GM12874 (cell line): ENCODE results near the gene SMARCA2.

Experiments used
- TF ChIP-seq, protein P1 (sequence below): IDR thresholded peaks from 2 replicates; pipeline ENCODE4 v1.5.1; 2011; ENCODE audit warnings: low read depth, mild to moderate bottlenecking, control low read depth, low read length, moderate library complexity; ENCODE audit not compliant: insufficient read depth

SMARCA2 gene

DNA sequence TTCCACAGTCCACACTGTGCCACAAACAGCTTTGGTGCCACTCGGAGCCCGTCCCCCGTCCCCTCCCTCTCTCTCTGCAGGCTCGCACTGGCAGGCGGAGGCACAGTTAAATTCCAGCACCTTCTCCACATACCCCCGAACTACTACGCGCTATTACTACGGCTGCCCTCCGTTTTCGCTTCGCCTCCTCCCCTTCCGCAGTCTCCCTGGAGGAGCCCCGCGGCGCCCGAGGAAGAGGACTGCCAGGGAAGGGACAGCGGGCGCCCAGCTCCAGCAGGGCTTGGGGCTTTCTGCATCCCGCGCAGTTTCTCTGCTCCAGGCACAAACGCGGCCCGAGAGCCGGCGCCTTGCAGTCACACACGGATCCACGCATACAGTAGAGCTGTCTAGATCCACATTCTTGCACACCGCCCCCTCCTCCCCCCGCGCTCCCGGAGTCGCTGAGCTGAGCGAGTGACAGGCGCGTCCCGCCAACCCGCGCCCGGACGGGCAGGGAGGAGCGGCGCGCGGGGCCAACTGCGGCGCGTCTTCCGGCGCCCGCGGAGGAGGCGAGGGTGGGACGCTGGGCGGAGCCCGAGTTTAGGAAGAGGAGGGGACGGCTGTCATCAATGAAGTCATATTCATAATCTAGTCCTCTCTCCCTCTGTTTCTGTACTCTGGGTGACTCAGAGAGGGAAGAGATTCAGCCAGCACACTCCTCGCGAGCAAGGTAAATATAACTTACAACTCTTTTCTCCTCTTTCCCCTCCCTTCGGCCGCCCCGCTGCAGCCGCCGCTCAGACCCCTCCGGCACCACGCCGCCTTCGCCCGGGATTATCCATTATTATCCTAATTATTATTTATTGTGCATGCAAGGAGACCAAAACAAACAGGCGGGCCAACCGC lies at the start of gene SMARCA2:
Gene SMARCA2, plus strand, starts transcription at position 652 of the 885 bp plus-strand sequence. CDS start 13,676 bp downstream, outside the sequence.
- TF ChIP-seq, protein P1, sequence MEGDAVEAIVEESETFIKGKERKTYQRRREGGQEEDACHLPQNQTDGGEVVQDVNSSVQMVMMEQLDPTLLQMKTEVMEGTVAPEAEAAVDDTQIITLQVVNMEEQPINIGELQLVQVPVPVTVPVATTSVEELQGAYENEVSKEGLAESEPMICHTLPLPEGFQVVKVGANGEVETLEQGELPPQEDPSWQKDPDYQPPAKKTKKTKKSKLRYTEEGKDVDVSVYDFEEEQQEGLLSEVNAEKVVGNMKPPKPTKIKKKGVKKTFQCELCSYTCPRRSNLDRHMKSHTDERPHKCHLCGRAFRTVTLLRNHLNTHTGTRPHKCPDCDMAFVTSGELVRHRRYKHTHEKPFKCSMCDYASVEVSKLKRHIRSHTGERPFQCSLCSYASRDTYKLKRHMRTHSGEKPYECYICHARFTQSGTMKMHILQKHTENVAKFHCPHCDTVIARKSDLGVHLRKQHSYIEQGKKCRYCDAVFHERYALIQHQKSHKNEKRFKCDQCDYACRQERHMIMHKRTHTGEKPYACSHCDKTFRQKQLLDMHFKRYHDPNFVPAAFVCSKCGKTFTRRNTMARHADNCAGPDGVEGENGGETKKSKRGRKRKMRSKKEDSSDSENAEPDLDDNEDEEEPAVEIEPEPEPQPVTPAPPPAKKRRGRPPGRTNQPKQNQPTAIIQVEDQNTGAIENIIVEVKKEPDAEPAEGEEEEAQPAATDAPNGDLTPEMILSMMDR, result no peak

DNA sequence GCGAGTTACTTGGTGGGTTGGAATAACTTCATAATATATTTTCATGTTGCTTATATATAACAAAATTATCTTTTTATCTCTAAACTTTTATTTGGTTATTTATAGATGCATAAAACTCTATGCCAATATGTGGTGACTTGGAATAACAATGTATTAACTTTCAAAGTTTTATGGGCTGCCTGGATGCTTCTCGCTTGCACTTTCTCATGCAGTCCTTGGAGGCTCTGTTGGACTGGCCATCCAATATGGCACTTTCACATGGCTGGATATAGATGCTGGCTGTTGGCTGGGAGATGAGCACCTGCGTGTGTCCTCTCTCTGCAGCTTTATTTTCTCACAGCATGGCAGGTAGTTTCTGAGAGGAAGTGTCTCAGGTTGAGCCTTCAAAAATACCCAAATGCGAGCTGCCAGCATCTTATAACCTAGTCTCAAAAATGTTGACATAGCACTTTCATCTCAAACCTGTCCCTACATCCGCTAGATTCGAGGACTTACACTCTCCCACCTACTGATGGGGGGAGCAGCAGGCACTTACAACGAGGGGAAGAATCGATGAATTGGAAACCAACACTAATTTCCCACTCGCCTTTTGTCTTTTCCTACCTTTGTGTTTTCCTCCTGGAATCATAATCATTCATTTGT lies 48.3 kb upstream of the SMARCA2 start:
- TF ChIP-seq, protein P1, result no peak

DNA sequence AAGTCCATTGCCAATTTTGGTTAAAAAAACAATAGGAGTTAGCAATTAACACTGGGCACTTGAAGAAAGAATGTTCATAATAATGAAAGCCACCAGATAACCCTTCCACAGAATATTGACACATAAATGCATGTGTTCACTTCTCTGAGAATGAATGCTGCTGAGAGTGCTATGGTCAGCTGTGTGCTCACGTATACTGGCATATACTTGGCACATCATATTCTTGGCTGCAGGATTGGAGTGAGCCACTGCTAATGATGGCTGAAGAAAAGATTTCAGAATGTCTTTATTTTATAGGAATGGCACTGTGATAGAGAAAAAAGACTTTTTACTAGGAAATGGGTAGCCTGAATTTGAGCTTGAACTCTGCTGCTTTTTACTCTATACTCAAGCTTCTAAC lies 46.0 kb upstream of the SMARCA2 start:
- TF ChIP-seq, protein P1, result no peak

- TF ChIP-seq, protein P1, result no peak
Observed at GRCh38 chr9:1969898-1970297, 45.2 kb upstream of the SMARCA2 start.

GRCh38 chr9:1972672-1973071 lies 42.5 kb upstream of the SMARCA2 start:
- TF ChIP-seq, protein P1, result no peak

DNA sequence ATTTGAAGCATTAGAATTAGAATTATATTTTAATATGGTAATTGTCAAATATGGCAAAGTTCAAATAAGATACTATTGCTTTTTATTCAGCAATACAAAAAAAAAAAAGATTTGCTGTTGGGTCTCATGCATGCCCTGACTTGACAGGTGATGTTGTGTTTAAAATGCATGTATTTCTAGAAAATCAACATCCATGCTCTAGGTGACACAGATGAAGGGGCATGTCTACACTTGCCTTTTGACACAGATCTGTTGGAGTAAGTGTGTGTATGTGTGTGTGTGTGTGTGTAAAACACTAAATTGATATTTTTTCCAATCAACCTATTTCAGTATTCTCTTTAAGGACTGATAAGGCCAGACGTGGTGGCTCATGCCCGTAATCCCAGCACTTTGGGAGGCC lies 38.1 kb upstream of the SMARCA2 start:
- TF ChIP-seq, protein P1, result no peak

DNA sequence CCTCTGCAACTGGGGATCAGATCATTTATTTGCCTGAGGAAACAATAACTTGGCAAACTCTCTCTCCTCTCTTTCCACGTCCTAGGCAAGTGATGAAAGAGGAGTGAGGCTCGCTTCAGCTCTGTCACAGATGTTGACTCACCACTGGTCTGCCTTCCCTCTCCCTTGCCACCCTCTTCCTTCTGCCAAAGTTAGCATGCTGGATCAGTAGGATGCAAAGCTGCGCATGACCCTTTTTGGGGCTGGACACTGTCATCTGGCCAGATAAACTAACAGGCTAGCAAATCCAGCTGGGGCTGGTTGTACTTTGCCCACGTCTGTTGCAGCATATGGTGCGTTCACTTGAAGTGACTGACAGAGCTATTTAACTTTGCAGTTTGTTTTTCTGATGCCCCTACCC lies 36.2 kb upstream of the SMARCA2 start:
- TF ChIP-seq, protein P1, result no peak
